ENCODE results near the gene PLA2G6. TPM values are rescaled to one million over a fixed set of nuclear protein-coding genes. Genes with fewer than 3 reads are reported as not detected.

The PLA2G6 gene
- total RNA-seq, 2 donors from 2014 or later: 61.5 to 138 TPM

- no peaks in the 10 kb centered on the region for H3K9me3 ChIP-seq
- H3K27ac ChIP-seq: no peak overlapping the region
- intact Hi-C loops (cut with DNase I): loop anchor here (5.0 kb wide), 1 partner anchor 56 kb away; no protein-coding TSS in a partner anchor
- H3K4me1 ChIP-seq (replicated peaks): no peaks in the 10 kb centered on the region
- TF ChIP-seq POLR2A (IDR thresholded peaks at IDR 0.05) (no peak), CTCF (IDR thresholded peaks at IDR 0.05) (no peak), POLR2AphosphoS5 (IDR thresholded peaks at IDR 0.05) (no peak)
- no peak overlapping the region for H3K4me3 ChIP-seq
- WGBS: 73% methylated on average over 17 of the region's 17 CpGs
- H3K36me3 ChIP-seq: no peaks in the 10 kb centered on the region
- H3K27me3 ChIP-seq (replicated peaks; ENCODE audit: insufficient read depth): no peaks in the 10 kb centered on the region
- no peak for DNase-seq (ENCODE audit: low spot score)
Measured at GRCh38 chr22:38107692-38108515, 73.7 kb downstream of the PLA2G6 start.

- H3K36me3 ChIP-seq: no peaks in the 10 kb centered on the region
Measured at GRCh38 chr22:38106814-38107578, 74.6 kb downstream of the PLA2G6 start.

GRCh38 chr22:38104084-38104483 lies 77.5 kb downstream of the PLA2G6 start:
- Histone ChIP-seq H3K4me1 (replicated peaks) (no peaks in the 10 kb centered on the region), H3K36me3 (no peaks in the 10 kb centered on the region), H3K27ac (no peak overlapping the region), H3K9me3 (no peaks in the 10 kb centered on the region), H3K27me3 (replicated peaks; ENCODE audit: insufficient read depth) (no peaks in the 10 kb centered on the region), H3K4me3 (no peak overlapping the region)
- WGBS: 85% methylated on average over 6 of the region's 6 CpGs
- TF ChIP-seq POLR2AphosphoS5 (IDR thresholded peaks at IDR 0.05) (no peak), CTCF (IDR thresholded peaks at IDR 0.05) (peak in 1 of 4 experiments; percentile 44), POLR2A (IDR thresholded peaks at IDR 0.05) (no peak)
- intact Hi-C loops (cut with DNase I): no loop called here
- no peak for DNase-seq (ENCODE audit: low spot score)

More at GRCh38 chr22:38106814-38107578, 74.6 kb downstream of the PLA2G6 start:
- TF ChIP-seq POLR2A (IDR thresholded peaks at IDR 0.05): no peak
- no peak for TF ChIP-seq CTCF (IDR thresholded peaks at IDR 0.05)
- no peak for TF ChIP-seq POLR2AphosphoS5 (IDR thresholded peaks at IDR 0.05)
- Histone ChIP-seq H3K4me3 (no peak overlapping the region), H3K27me3 (replicated peaks; ENCODE audit: insufficient read depth) (no peaks in the 10 kb centered on the region), H3K9me3 (no peaks in the 10 kb centered on the region), H3K4me1 (replicated peaks) (no peaks in the 10 kb centered on the region), H3K27ac (no peak overlapping the region)
- no peak for DNase-seq (ENCODE audit: low spot score)
- 78% methylated on average over 17 of the region's 17 CpGs for WGBS
- intact Hi-C loops (cut with DNase I): loop anchor here (5.0 kb wide), 1 partner anchor 55 kb away; no protein-coding TSS in a partner anchor

- Histone ChIP-seq H3K4me3 (no peak overlapping the region), H3K36me3 (no peaks in the 10 kb centered on the region), H3K27ac (no peak overlapping the region), H3K9me3 (no peaks in the 10 kb centered on the region), H3K27me3 (replicated peaks; ENCODE audit: insufficient read depth) (no peaks in the 10 kb centered on the region), H3K4me1 (replicated peaks) (no peaks in the 10 kb centered on the region)
- no peak for DNase-seq (ENCODE audit: low spot score)
- WGBS: 78% methylated on average over 8 of the region's 8 CpGs
- TF ChIP-seq CTCF (IDR thresholded peaks at IDR 0.05) (no peak), POLR2AphosphoS5 (IDR thresholded peaks at IDR 0.05) (no peak), POLR2A (IDR thresholded peaks at IDR 0.05) (no peak)
- intact Hi-C loops (cut with DNase I): no loop called here
Measured at GRCh38 chr22:38103641-38104040, 78.0 kb downstream of the PLA2G6 start.

All from prostate gland (tissue), 2 donors.